ENCODE measurements around the gene FKBP15. TPM values are rescaled to one million over a fixed set of nuclear protein-coding genes. Genes with fewer than 3 reads are reported as not detected.

Gene FKBP15
- 10 to 100 TPM; 22.5 to 24.4 TPM for total RNA-seq

DNA sequence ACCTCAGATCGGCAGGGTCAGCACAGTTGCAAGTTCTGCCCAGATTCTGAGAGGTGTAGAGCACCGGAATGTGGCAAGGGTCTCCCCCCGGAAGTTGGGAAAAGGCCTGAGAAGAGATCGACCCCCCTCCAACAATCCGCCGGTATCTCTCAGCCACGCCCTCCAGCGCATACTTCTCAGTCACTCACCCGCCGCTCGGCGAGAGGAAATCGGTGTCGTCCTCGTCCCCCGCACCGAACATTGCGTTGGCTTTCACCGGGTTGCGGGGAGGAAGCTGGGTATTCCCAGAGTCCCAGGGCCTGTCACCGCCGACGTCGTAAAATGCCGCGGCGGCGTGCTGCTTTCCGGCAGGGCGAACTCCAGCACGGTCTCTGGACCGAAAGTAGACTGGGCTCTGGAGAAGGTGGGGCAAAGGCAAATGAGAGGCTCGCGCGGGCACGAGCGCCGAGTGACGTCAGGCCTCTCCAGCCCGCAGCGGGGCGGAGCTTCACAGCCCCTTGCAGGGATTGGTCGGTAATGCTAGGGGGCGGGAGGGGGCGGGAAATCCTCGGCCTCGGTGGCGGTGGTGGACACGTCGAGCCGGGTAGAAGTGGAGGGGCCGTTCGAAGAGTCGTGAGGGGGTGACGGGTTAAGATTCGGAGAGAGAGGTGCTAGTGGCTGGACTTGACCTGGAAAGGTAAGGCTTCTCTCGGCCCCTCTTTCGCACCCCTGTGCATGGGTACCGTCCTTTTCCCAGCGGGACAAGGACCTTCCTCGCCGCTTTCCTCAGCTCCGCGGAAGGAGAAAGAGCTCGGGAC, at the start of gene FKBP15, which contains the start of gene SLC31A1:
TSS of gene FKBP15 (minus strand) at position 275 of the 797 bp plus-strand sequence. CDS start at position 241, 34 bp downstream.
TSS of gene SLC31A1 (plus strand) at position 542 of the 797 bp plus-strand sequence. CDS start 34,605 bp downstream, outside the sequence.
- Histone ChIP-seq H3K27ac (peak within 1 kb of the TSS; percentile 76), H3K27me3 (no peaks in the 10 kb centered on the region), H3K36me3 (no peaks in the 10 kb centered on the region), H3K4me1 (peaks cover 10% of the 10 kb centered on the region), H3K4me3 (peak within 1 kb of the TSS; percentile 85), H3K9ac (ENCODE audit: low read depth in 2 of 2, low read length in 2 of 2) (peak within 1 kb of the TSS; percentile 88 to 93), H3K9me3 (no peaks in the 10 kb centered on the region)
- TF ChIP-seq, protein P1, sequence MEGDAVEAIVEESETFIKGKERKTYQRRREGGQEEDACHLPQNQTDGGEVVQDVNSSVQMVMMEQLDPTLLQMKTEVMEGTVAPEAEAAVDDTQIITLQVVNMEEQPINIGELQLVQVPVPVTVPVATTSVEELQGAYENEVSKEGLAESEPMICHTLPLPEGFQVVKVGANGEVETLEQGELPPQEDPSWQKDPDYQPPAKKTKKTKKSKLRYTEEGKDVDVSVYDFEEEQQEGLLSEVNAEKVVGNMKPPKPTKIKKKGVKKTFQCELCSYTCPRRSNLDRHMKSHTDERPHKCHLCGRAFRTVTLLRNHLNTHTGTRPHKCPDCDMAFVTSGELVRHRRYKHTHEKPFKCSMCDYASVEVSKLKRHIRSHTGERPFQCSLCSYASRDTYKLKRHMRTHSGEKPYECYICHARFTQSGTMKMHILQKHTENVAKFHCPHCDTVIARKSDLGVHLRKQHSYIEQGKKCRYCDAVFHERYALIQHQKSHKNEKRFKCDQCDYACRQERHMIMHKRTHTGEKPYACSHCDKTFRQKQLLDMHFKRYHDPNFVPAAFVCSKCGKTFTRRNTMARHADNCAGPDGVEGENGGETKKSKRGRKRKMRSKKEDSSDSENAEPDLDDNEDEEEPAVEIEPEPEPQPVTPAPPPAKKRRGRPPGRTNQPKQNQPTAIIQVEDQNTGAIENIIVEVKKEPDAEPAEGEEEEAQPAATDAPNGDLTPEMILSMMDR (IDR thresholded peaks at IDR 0.05): no peak
- peak; percentile 98 for DNase-seq
- intact Hi-C loops (cut with DNase I): no loop called here

- Histone ChIP-seq H3K27me3 (no peaks in the 10 kb centered on the region), H3K4me3 (no peak overlapping the region), H3K9ac (ENCODE audit: low read depth in 2 of 2, low read length in 2 of 2) (no peak overlapping the region), H3K36me3 (peaks cover 5% of the 10 kb centered on the region), H3K4me1 (peaks cover 4% of the 10 kb centered on the region), H3K27ac (no peak overlapping the region), H3K9me3 (no peaks in the 10 kb centered on the region)
- intact Hi-C loops (cut with DNase I): loop anchor here (10.0 kb wide), 1 partner anchor 385 kb away; no protein-coding TSS in a partner anchor
- TF ChIP-seq, protein P1 (IDR thresholded peaks at IDR 0.05): no peak
- no peak for DNase-seq
These were observed 48.8 kb upstream of the FKBP15 start for GRCh38 chr9:113269871-113270270.

DNA sequence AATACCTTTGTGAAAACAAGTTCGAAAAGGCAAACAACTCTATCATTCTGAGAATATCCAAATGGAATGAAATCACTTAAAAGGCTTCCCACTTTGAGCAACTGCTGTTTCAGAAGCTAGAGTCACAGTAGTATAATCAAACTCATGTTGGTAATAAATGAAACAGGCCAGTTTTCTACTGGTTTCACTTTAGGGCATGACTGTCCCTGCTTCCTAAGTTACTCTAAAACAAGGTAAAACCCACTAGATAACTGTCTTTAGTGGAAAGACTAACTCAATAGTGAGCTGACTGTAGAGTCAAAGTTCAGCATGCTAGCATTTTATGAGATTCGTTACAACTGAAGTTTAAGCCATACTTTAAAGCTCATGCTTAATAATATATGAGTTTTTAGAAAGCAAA, 48.3 kb upstream of the FKBP15 start:
- Histone ChIP-seq H3K27me3 (no peaks in the 10 kb centered on the region), H3K4me3 (no peak overlapping the region), H3K4me1 (peaks cover 4% of the 10 kb centered on the region), H3K9me3 (no peaks in the 10 kb centered on the region), H3K27ac (no peak overlapping the region), H3K9ac (ENCODE audit: low read depth in 2 of 2, low read length in 2 of 2) (no peak overlapping the region), H3K36me3 (peaks cover 5% of the 10 kb centered on the region)
- TF ChIP-seq, protein P1 (IDR thresholded peaks at IDR 0.05): no peak
- no peak for DNase-seq
- intact Hi-C loops (cut with DNase I): no loop called here

DNA sequence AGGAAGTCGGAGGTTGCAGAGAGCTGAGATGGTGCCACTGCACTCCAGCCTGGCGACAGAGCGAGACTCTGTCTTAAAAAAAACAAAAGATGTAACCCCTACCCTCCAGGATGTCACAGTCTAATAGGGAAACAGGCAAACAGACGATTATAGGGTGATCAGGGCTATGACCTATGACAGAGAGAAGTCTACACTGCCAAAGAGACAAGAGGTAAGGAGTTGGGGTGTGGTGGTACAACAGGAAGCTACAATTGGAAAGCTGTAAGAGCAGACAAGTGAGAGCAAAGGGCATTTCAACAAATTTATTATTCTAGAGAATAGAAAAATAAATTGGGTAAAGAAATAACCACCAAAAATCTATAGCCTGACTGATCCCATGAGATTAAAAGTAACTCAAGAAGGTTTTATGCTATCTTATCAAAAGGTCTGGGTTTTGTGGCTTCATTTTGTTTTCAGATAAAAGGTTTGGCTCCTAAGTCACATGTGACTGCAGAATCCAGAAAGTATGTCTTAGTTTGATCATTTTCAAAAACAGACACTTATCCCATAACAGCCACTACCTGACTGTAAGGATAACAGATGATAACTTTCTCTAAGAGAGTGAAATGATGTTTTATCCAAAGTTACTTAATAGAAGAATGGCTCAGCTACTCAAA, 47.0 kb upstream of the FKBP15 start:
- intact Hi-C loops (cut with DNase I): no loop called here
- Histone ChIP-seq H3K9ac (ENCODE audit: low read depth in 2 of 2, low read length in 2 of 2) (no peak overlapping the region), H3K36me3 (peaks cover 5% of the 10 kb centered on the region), H3K9me3 (no peaks in the 10 kb centered on the region), H3K27me3 (no peaks in the 10 kb centered on the region), H3K27ac (no peak overlapping the region), H3K4me1 (no peaks in the 10 kb centered on the region), H3K4me3 (no peak overlapping the region)
- DNase-seq: no peak
- TF ChIP-seq, protein P1 (IDR thresholded peaks at IDR 0.05): no peak

- no peaks in the 10 kb centered on the region for H3K27me3 ChIP-seq
- no peak overlapping the region for H3K9ac ChIP-seq (ENCODE audit: low read depth in 2 of 2, low read length in 2 of 2)
- H3K36me3 ChIP-seq: no peaks in the 10 kb centered on the region
- intact Hi-C loops (cut with DNase I): no loop called here
- H3K4me3 ChIP-seq: no peak overlapping the region
- H3K27ac ChIP-seq: no peak overlapping the region
- no peaks in the 10 kb centered on the region for H3K4me1 ChIP-seq
- no peak for DNase-seq
- TF ChIP-seq, protein P1 (IDR thresholded peaks at IDR 0.05): no peak
- H3K9me3 ChIP-seq: no peaks in the 10 kb centered on the region
These were observed 45.1 kb upstream of the FKBP15 start for GRCh38 chr9:113266174-113266573.
